GM23248 (cell line): ENCODE data around the gene OR8B4.

Source experiments
- EZH2 ChIP-seq: fragments of 200-600 bp; sonication (generic); IDR thresholded peaks from 2 replicates; pipeline ENCODE4 v1.6.1; 2018; ENCODE audit warnings: antibody characterized with exemption, mild to moderate bottlenecking; ENCODE audit not compliant: insufficient read depth, poor library complexity, severe bottlenecking
- EZH2phosphoT487 ChIP-seq: fragments of 200-600 bp; sonication (generic); IDR thresholded peaks from 2 replicates; pipeline ENCODE4 v1.6.1; 2018; ENCODE audit warnings: antibody characterized with exemption, moderate library complexity, mild to moderate bottlenecking, low read depth; ENCODE audit not compliant: insufficient read depth

DNA sequence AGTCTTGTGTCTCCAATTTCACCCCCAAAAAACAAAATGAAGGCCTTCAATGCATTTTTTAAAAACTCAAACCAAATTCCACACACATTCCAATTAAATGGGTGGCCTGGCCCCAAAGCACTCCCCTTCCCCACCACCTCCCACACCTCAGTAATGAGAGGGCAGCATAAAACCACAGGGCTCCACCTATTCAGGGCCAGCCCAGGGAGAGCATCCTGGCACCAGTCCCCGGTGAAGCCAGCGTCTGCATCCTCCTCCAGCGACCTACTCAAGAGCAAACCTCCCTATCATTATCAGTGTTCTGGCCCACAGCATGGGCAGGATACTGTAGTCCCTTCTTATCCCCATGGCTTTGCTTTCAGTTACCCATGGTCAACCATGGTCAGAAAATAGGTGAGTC is 38.7 kb upstream of the OR8B4 start:
- TF ChIP-seq EZH2 (no peak), EZH2phosphoT487 (no peak)
